ENCODE data around the gene KREMEN1. TPM values are rescaled to one million over a fixed set of nuclear protein-coding genes. Genes with fewer than 3 reads are reported as not detected.

Gene KREMEN1
- total and polyA plus RNA-seq, 4 donors: 1.2 to 22.6 (median 3.8) TPM

GRCh38 chr22:29136782-29137700 lies 64.2 kb downstream of the KREMEN1 start:
- no peak overlapping the region for H3K9ac ChIP-seq (ENCODE audit: low read depth in 1 of 2, low read length in 2 of 2)
- 91% methylated on average over 31 of the region's 31 CpGs for WGBS
- H3K9me3 ChIP-seq (ENCODE audit: control insufficient read depth in 4 of 4, low read length in 3 of 4): no peaks in the 10 kb centered on the region
- no peak overlapping the region for H3K27ac ChIP-seq (ENCODE audit: low read depth in 1 of 2, low read length in 2 of 2)
- TF ChIP-seq HNF4A (conservative IDR thresholded peaks at IDR 0.05) (no peak), MAX (IDR thresholded peaks at IDR 0.05) (no peak), HNF4G (IDR thresholded peaks at IDR 0.05) (no peak), YY1 (IDR thresholded peaks at IDR 0.05) (no peak), REST (IDR thresholded peaks at IDR 0.05) (no peak)
- no peak overlapping the region for H3K4me3 ChIP-seq (ENCODE audit: low read depth in 1 of 3, low read length in 3 of 3)
- H3K27me3 ChIP-seq (ENCODE audit: control insufficient read depth in 4 of 4, insufficient read depth in 4 of 4, low read length in 3 of 4): no peaks in the 10 kb centered on the region
- H3K36me3 ChIP-seq (ENCODE audit: control insufficient read depth in 4 of 4, insufficient read depth in 3 of 4, low read depth in 1 of 4, low read length in 3 of 4): peaks cover 0 to 18% (median 1%) of the 10 kb centered on the region in 4 donors
- no peak for DNase-seq (ENCODE audit: low spot score)
- H3K4me1 ChIP-seq (ENCODE audit: control insufficient read depth in 4 of 4, insufficient read depth in 4 of 4, low read length in 3 of 4): peaks cover 0 to 4% (median 4%) of the 10 kb centered on the region in 4 donors

GRCh38 chr22:29138556-29139305 lies 65.9 kb downstream of the KREMEN1 start:
- H3K9me3 ChIP-seq (ENCODE audit: control insufficient read depth in 4 of 4, low read length in 3 of 4): no peaks in the 10 kb centered on the region
- peaks cover 0 to 4% (median 4%) of the 10 kb centered on the region in 4 donors for H3K4me1 ChIP-seq (ENCODE audit: control insufficient read depth in 4 of 4, insufficient read depth in 4 of 4, low read length in 3 of 4)
- no peak overlapping the region for H3K4me3 ChIP-seq (ENCODE audit: low read depth in 1 of 3, low read length in 3 of 3)
- peaks cover 0 to 24% (median 2%) of the 10 kb centered on the region in 4 donors for H3K36me3 ChIP-seq (ENCODE audit: control insufficient read depth in 4 of 4, insufficient read depth in 3 of 4, low read depth in 1 of 4, low read length in 3 of 4)
- H3K27me3 ChIP-seq (ENCODE audit: control insufficient read depth in 4 of 4, insufficient read depth in 4 of 4, low read length in 3 of 4): no peaks in the 10 kb centered on the region
- H3K9ac ChIP-seq (ENCODE audit: low read depth in 1 of 2, low read length in 2 of 2): no peak overlapping the region
- no peak overlapping the region for H3K27ac ChIP-seq (ENCODE audit: low read depth in 1 of 2, low read length in 2 of 2)
- DNase-seq (ENCODE audit: low spot score): peak; percentile 23
- TF ChIP-seq RAD21 (IDR thresholded peaks at IDR 0.05): no peak
- TF ChIP-seq JUND (IDR thresholded peaks at IDR 0.05): no peak
- no peak for TF ChIP-seq ATF3 (IDR thresholded peaks at IDR 0.05)
- no peak for TF ChIP-seq HNF4G (IDR thresholded peaks at IDR 0.05)
- no peak for TF ChIP-seq RXRA (IDR thresholded peaks at IDR 0.05)
- TF ChIP-seq SP1 (IDR thresholded peaks at IDR 0.05): no peak
- no peak for TF ChIP-seq CTCF (IDR thresholded peaks at IDR 0.05; ENCODE audit: low read depth, low read length, missing input control)
- no peak for TF ChIP-seq EGR1 (IDR thresholded peaks at IDR 0.05; ENCODE audit: low read depth in 2 of 2)
- TF ChIP-seq HNF4A (conservative IDR thresholded peaks at IDR 0.05): no peak
- TF ChIP-seq TAF1 (conservative IDR thresholded peaks at IDR 0.05): no peak
- TF ChIP-seq FOXA2 (IDR thresholded peaks at IDR 0.05): no peak
- WGBS: 96% methylated on average over 13 of the region's 13 CpGs

All from liver (tissue), 9 donors.